Measurements from ENCODE around the gene EPHA4.

Gene EPHA4

GRCh38 chr2:221529943-221530652, 42.0 kb downstream of the EPHA4 start:
- no peak overlapping the region for H3K27ac ChIP-seq (ENCODE audit: low read length)
- no peaks in the 10 kb centered on the region for H4K20me1 ChIP-seq (ENCODE audit: insufficient read depth, low read length)
- ATAC-seq (ENCODE audit: insufficient read depth, low read depth) (no peak), DNase-seq (no peak)
- no peaks in the 10 kb centered on the region for H3K36me3 ChIP-seq (ENCODE audit: insufficient read depth, low read length)
- H3K79me2 ChIP-seq (ENCODE audit: insufficient read depth, low read length): no peaks in the 10 kb centered on the region
- H3K4me2 ChIP-seq (ENCODE audit: insufficient read depth, low read length): no peak overlapping the region
- H3K9ac ChIP-seq (ENCODE audit: low read depth, low read length): no peak overlapping the region
- H3K27me3 ChIP-seq (ENCODE audit: insufficient read depth, low read length, poor library complexity): no peaks in the 10 kb centered on the region
- H3K4me1 ChIP-seq (ENCODE audit: insufficient read depth, low read length): no peaks in the 10 kb centered on the region
- no peaks in the 10 kb centered on the region for H3K9me3 ChIP-seq (ENCODE audit: insufficient read depth, low read length, severe bottlenecking)
- no peak overlapping the region for H3K4me3 ChIP-seq (ENCODE audit: low read depth in 1 of 2, low read length in 2 of 2)
- no peak overlapping the region for H2AFZ ChIP-seq (ENCODE audit: low read depth, low read length)
- TF ChIP-seq CTCF (IDR thresholded peaks at IDR 0.05; ENCODE audit: borderline replicate concordance, extremely low read depth, low read length, poor library complexity, severe bottlenecking): no peak
- TF ChIP-seq EZH2 (IDR thresholded peaks at IDR 0.05; ENCODE audit: borderline replicate concordance, low read depth, low read length, severe bottlenecking): no peak

GRCh38 chr2:221529177-221529942, 42.7 kb downstream of the EPHA4 start:
- H3K4me2 ChIP-seq (ENCODE audit: insufficient read depth, low read length): no peak overlapping the region

GRCh38 chr2:221527776-221528309, 44.3 kb downstream of the EPHA4 start:
- Histone ChIP-seq H3K9me3 (ENCODE audit: insufficient read depth, low read length, severe bottlenecking) (no peaks in the 10 kb centered on the region), H3K4me3 (ENCODE audit: low read depth in 1 of 2, low read length in 2 of 2) (no peak overlapping the region), H2AFZ (ENCODE audit: low read depth, low read length) (no peak overlapping the region), H4K20me1 (ENCODE audit: insufficient read depth, low read length) (no peaks in the 10 kb centered on the region), H3K4me1 (ENCODE audit: insufficient read depth, low read length) (no peaks in the 10 kb centered on the region), H3K4me2 (ENCODE audit: insufficient read depth, low read length) (no peak overlapping the region), H3K27me3 (ENCODE audit: insufficient read depth, low read length, poor library complexity) (no peaks in the 10 kb centered on the region), H3K9ac (ENCODE audit: low read depth, low read length) (no peak overlapping the region), H3K36me3 (ENCODE audit: insufficient read depth, low read length) (no peaks in the 10 kb centered on the region), H3K27ac (ENCODE audit: low read length) (no peak overlapping the region), H3K79me2 (ENCODE audit: insufficient read depth, low read length) (no peaks in the 10 kb centered on the region)
- DNase-seq (no peak), ATAC-seq (ENCODE audit: insufficient read depth, low read depth) (no peak)
- no peak for TF ChIP-seq CTCF (IDR thresholded peaks at IDR 0.05; ENCODE audit: borderline replicate concordance, extremely low read depth, low read length, poor library complexity, severe bottlenecking)
- no peak for TF ChIP-seq EZH2 (IDR thresholded peaks at IDR 0.05; ENCODE audit: borderline replicate concordance, low read depth, low read length, severe bottlenecking)

More at GRCh38 chr2:221529177-221529942, 42.7 kb downstream of the EPHA4 start:
- H4K20me1 ChIP-seq (ENCODE audit: insufficient read depth, low read length): no peaks in the 10 kb centered on the region
- H3K9me3 ChIP-seq (ENCODE audit: insufficient read depth, low read length, severe bottlenecking): no peaks in the 10 kb centered on the region
- TF ChIP-seq CTCF (IDR thresholded peaks at IDR 0.05; ENCODE audit: borderline replicate concordance, extremely low read depth, low read length, poor library complexity, severe bottlenecking) (no peak), EZH2 (IDR thresholded peaks at IDR 0.05; ENCODE audit: borderline replicate concordance, low read depth, low read length, severe bottlenecking) (no peak)
- H3K9ac ChIP-seq (ENCODE audit: low read depth, low read length): no peak overlapping the region
- DNase-seq (no peak), ATAC-seq (ENCODE audit: insufficient read depth, low read depth) (no peak)
- H3K79me2 ChIP-seq (ENCODE audit: insufficient read depth, low read length): no peaks in the 10 kb centered on the region
- no peak overlapping the region for H2AFZ ChIP-seq (ENCODE audit: low read depth, low read length)
- no peaks in the 10 kb centered on the region for H3K27me3 ChIP-seq (ENCODE audit: insufficient read depth, low read length, poor library complexity)
- H3K27ac ChIP-seq (ENCODE audit: low read length): no peak overlapping the region
- H3K4me1 ChIP-seq (ENCODE audit: insufficient read depth, low read length): no peaks in the 10 kb centered on the region
- no peak overlapping the region for H3K4me3 ChIP-seq (ENCODE audit: low read depth in 1 of 2, low read length in 2 of 2)
- H3K36me3 ChIP-seq (ENCODE audit: insufficient read depth, low read length): no peaks in the 10 kb centered on the region
